GDM1 (cell line): ENCODE data around the gene EOGT.

Experiments used
- DNase-seq: peaks from one replicate; lab custom pipeline; 2025; lab: John Stamatoyannopoulos, UW

The EOGT gene

DNA sequence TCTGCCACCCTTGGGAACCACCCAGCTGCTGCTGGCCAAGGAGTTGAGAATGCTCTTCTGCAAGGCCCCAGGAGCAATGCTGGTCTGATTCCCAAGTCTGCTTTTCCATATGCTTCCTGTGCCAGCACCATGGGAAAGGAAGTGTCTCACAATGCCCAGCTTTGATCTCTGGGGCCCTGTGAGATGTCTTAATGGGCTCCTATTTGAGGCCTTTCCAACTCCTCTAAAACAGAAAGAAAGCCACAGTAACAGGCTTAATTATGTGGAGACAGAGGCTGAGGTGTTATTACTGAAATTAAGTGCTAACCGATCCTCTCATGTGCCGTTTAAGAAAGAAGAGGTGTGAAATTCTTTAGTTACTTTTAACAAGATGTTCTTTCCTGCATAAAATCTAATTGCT, 4.5 kb downstream of the EOGT start:
- DNase-seq = no peak

DNA sequence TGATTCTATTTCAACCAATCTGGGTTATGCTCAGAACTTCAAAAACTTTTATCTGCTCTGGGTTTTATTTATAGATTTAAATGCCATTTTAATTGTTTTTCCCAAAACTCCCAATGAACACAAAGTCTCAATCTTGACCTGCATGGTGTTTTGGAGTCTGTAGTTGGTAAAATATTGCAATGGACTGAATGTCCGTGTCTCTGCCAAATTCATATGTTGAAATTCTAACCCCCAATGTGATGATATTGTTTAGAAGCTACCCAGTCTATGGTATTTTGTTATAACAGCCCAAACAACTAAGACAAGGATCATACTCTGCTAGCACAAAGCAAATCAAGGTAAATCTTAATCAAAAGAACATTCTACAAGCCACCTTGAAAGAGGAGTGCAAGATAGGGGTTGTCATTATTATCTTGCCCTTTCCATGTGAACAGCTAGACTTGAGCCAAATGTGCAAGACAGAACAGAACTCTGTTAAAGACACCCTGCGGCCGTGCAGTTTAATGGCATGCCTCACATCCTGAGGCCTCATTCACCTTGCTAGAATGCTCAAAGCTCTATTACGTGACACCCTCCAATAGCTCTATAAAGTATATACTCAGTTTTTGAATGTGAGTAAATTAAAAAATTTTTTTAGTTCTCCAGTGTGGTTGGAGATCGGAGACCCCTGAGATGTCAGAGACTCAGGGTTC, 7.5 kb downstream of the EOGT start:
- no peak for DNase-seq

DNA sequence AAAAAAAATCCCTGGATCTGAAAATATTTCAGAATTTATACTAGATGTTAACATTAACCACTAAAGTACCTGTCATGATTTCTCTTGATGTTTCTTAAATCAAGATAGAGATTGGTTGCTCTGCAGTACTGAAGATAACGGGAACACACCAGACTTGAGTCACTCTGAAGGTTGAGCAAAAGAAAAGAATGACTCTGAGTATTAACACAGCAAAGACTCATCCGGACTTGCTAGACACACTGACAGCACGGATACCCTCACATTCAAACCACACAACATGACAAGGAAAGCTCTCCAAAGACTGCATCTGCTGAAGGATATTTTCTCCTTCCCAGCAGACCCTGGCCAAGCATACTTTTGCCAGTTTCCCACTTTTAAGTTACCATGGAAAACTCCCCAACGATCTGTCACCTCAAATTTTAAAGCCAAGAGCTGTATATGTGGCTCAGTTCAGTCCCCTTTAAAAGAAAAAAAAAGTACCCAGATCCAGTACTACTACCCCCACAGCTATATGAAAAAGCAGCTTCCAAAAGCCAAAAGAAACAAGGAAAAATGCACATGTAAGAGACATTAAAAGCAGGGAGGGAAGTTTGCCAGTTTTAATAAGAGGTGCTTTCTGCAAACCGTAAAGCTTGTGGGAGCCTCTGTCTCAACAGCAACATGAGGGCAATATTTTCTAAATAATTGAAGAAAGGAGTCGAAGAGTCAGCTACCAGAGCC, 8.3 kb downstream of the EOGT start:
- DNase-seq = no peak

DNA sequence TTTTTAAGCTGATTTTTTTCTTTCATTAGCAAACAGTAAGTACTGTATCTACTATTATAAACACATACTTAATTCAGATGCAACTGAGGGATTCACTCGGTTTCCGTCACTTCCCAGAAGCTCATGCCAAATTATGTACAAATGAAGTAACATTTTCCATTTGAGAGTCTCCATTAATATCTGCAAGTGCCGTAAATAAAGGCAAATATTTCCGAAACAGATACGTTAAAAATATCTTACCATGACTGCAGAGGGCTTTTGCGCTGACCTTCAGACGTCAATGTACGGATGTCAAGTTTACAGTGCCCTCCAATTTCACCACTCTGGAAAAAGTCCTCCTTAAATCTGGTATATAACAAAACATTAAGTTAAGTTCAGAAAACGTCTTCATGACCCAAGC, 9.3 kb downstream of the EOGT start:
- DNase-seq = no peak

DNA sequence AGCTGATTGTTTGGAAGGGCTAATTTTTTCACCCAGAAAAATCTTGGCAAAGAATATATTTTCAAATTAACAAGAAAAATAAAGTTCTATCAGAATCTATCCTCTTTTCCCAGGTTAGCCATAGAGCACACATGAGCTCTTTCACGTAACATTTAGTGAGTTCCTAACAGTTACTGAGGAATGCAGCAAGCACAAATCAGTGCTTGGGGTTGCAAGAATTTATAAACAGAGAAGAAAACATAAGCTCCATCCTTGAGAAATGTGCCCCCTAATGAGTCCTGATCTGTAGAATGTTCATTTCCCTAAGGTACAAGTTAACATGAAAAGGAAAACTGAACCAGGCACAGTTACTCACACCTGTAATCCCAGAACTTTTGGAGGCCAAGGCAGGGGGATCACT, 13.9 kb downstream of the EOGT start:
- DNase-seq = no peak

DNA sequence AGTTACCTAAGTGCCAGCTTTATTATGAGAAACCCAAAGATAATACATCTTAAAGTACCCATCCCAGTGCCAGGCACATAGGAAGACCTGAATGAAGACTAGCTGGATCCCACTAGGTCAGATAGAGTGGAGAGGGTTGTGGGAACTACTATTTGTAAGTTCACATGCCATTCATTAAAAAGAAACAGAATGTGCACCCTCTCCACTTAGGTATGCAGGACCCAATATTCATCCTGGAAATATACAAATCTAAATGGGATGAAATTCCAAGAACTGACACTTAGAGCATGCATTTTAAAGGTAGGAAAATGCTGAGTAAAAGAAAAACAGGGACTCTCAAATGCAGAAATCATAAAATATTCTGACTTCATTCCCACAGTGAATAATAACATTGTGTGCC, 14.3 kb downstream of the EOGT start:
- no peak for DNase-seq

DNA sequence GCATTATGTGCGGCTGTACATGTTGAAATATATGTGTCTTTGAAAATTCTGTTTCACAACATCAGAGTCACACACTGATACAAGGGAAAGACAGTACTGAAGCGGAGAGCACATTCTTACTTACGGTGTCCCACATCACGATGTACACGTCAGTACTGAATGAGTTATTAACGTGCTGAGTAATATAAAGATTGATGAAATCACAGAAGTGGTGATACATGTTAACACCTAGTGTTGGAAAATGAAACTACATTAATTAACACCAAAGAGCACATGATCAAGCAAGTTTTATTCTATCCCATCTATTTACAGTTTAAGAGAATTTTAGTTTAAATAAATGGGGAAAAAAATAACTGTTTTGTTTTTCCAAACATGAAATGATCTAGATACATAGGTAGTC, 15.6 kb downstream of the EOGT start:
- DNase-seq = no peak

DNA sequence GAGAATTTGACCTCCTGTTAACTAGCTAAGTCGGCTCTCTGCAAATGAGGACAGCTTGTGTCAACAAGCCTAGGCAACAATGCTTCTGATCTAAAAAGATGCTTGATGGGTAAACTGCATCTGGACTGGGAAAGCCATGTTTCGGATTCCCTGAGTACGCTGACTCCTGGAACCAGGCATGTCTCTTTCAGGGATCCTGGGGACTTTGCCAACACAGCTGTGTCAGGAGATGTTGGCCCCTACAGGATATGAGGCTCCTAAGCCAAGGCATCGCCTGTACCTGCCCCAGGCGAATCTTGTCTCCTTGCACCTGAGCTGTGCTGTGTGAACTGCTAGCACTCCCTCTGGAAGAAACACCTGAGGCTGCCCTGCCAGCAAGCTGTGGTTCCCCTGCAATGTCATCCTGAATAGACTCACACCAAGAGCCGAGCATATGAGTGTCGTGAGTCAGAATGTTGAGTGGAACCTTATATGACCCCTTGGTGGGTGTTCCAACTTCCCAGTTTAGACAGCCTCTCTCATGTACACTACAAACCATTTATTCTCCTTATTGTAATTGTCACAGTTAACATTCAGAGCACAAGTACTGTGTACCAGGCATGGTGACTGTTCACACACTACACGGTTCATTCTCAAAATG, 17.0 kb downstream of the EOGT start:
- DNase-seq = no peak

DNA sequence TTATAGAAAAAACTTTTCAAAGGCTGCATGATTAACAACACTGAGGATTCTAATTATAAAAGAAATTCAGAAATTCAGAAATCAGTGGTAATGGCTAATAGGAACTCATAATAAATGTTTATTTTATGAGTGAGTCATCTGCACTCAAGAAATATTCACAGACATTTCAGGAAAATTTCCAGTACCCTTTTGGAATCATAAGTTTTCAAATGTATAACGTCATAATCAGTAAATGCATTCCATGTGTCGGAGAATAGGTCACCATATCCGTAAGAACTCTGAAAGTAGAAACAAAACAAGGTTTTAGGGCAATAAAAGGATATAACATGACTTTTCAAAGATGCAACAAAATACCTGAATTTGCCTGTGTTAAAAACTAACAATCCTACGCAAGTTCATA, 24.7 kb downstream of the EOGT start:
- no peak for DNase-seq

DNA sequence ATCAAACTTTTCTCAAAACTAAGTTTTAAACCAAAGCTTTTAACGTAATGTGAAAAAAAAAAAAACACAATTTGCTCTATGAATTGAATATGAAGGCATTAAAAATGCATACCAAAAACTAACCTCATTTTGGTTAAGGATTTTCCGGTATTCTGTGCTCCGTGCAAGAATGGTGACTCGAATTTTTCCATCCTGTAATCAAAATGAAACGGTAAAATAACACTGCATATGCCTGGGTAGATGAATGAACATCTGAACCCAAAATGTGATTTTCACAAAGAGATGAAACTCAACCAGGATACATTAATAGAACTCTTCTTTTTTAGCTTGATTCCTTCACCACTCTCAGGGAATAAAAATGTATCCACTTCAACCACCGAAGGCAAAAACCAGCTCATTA, 26.2 kb downstream of the EOGT start:
- no peak for DNase-seq

DNA sequence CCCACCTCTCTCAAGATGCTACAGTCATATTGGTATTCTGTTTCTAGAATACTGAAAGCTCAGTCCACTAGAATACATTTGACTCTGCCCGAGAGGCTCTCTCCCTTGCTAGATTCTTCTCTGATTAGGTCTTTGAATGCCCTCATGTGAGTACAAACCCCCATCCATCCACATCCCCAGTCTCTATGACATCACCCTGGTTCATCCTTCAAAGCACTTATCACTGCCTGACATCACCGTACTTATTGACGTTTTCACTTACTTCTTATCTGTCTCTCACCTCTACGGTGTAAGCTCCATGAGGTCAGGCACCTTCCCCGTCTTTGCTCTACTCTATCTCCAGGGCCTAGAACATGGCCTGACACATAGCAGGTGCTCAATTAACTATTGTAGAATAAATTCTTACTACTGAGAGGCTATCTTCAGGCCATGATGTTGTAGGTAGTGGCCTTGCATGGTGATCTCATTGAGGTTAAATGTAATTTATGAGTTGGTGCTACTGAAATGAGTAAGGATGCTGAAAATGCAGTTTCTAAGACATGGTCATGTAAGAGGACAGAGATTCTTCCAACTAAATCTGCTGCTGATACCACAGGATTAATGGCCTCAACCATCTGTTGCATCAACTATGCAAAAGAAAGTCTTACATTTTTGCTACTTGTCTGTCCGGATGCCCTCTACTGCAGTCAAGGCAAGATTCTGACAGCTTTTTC, 26.8 kb downstream of the EOGT start:
- DNase-seq = no peak

DNA sequence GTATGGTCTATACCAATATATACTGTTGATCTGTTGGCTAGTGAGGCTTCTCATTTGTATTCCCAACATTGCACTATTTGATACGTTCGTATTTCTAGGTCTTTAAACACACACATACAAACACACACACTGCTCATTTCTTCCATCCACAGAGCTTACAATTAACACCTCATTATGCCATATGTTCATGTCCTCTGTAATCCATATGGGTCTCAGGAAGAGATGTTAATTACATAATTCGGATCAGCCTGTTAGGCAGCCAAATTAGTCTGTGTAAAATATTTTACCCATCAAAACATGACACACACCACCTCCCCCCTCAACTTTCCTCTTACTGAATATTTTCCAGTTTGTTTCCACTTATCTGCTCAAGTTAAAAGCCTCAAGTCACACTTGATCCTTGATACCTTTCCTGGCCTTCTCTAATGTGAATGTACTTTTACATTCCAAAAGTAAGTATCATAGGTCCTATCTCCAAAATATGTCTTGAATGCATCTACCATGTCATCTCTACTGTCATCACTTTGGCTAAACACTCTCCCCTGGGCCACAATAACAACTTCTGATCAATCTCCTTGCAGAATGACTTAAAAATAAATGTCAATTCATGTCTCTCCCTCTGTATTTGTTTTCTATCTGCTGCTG, 28.2 kb downstream of the EOGT start:
- DNase-seq = no peak

DNA sequence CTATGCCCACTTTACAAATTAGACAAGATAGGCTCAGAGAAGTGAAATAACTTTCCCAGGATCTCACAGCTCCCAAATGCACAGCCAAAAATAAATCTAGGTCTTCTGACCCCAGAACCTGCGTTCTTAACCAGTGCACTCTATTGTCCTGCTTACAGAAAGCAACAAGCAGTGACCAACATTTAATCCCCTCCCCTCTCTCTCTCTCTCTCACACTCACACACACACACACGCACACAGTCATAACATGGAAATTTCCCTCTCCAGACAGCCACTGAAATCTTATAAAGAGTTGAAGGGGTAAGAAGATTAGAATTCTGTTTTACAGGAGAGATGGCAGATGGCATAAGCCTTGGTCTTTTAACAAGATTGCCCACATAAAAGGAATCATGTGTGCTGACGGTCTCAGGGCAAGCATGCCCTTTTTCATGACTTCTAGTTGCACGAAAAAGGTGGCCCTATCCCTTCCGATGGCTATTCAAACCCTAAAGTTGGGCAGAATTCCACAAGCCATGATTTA, 29.4 kb downstream of the EOGT start:
- no peak for DNase-seq

DNA sequence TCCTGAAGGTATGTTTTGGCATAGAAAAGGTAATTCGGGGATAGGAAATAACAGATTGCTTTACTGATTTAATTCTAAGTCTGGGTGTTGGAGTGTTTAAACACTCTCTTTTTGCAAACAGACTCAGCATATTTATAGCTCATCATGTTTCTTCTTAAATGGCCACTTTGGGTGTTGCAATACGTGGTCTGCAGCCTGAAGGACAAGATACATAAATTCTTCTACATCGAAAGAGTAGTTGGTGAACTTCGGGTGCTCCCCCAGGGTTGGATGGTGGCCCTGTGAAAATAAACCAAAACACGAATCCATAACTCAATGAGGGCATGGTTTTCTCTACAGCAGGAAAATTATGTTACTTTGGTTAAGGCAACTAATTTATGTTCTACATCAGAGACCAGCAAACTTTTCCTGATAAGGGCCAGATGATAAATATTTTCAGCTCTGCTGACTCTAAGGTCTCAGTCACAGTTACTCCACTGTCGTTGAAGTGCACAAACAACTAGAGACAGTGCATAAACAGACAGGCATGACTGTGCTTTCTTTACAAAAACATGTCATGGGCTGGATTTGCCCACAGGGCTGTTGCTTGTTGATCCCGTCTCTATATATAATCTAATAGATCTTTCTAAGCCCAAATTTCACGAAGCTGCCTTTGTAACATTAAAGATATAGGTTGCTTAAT, 35.9 kb downstream of the EOGT start:
- DNase-seq = no peak

DNA sequence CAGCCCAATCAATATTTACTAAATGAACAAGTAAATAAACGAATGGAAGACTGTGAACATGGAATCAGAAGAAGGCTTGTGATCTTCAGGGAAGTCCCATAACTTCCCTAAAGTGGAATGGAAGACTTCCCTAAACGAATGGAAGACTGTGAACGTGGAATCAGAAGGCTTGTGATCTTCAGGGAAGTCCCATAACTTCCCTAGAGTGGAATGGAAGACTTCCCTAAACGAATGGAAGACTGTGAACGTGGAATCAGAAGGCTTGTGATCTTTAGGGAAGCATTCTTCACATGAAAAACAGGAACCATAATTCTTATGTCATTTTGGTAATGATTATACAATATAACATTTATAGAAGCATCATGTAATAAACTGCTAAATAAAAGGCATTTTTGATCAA, 38.8 kb downstream of the EOGT start:
- no peak for DNase-seq

DNA sequence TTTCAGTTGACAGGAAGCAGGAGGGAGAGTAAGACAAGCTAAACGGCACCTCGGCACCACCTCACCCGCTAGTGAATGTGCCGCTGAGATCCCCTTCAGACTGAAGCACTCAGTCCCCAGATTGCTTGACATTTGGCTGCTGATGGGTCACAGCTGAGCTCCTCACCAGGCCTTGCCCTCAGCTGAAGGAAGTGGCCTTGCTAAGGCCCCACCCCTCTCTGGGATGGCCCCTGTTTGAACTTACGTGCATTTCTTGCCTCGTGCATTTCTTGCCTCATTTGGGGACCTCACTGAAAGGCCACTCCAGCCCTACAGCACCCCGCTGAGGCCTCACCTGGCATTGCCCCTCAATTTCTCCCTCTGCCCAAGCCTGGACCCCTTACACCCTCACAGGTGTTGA, 39.8 kb downstream of the EOGT start:
- no peak for DNase-seq

DNA sequence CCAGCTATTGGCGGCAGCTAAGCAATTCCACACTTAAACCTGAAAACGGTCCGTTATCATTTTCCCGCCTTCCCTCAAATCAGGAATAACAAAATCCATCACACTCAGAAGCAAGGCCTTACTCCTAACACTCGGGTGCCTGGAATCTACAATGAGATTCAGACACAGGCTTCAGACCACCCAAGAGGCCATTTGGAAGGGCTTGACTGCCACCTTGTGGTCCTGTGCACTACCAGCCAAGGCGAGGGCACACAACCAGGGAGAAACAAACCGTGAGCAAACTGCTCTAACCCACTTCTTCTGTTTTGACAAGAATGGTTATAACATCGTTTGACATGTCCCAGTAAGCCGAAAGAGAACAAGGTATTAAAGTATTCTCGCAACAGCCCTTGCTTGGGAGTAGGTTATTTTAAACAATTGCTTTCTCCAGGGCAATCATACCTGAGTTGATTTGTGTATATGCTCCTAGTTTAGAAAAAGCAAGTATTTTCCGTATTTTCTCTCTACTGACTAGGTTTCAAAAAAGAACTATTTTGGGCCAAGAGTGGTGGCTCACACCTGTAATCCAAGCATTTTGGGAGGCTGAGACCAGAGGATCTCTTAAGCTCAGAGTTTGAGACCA, 41.0 kb downstream of the EOGT start:
- DNase-seq = peak; percentile 37

DNA sequence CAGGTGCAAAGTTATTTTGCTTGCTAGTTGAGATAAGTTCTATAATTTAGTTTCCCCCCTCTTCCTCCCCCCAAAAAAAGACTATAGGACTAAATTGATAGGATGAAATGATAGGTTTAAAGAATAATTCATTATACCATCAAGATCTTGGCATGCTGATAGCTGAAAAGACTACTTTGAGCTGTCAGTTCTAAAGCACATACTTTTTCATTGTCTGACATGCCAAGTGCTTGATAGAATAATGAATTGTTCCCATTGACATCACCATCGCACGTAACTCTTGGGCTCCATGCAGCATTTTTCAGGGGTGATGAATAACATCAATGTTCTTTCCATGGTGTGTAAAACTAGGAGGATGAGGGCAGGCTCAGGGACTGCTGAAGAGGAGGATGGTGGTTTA, 48.8 kb downstream of the EOGT start:
- no peak for DNase-seq

DNA sequence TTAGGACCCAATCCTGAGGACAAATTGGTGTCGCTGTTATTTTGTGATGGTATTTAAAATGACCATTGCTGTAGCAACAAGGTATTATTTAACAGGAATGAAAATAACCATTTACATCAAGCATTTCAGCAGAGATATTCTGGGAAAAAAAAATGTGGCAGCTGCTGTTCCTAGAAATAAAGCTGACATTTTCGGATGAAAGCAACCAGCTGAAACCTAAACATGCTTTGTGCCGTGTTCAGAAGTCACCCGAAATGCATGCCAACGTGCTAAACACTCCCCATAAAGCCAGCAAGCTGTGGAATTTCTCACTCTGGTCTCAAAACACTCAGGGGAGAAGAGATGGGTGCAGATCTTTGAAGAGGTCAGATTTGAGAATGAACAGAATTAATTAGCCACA, 49.6 kb downstream of the EOGT start:
- DNase-seq = no peak

DNA sequence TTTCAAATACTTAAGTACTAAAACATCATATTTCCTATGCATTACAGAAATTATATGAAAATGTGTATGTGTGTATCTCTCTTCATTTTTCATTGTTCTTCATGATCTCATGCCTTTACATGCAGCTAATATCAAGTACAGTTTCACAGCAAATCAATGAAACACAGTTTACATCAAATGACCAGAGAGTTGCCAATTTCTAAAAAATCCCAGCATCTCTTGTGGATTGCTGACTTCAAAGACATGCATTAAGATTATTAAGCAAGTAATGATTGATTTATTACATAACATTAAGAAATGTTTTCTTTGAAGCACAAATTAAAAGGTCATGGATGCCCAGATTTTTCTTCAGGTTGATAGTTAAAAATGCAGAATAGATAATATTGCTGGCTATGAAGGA, 50.1 kb downstream of the EOGT start:
- DNase-seq = no peak

DNA sequence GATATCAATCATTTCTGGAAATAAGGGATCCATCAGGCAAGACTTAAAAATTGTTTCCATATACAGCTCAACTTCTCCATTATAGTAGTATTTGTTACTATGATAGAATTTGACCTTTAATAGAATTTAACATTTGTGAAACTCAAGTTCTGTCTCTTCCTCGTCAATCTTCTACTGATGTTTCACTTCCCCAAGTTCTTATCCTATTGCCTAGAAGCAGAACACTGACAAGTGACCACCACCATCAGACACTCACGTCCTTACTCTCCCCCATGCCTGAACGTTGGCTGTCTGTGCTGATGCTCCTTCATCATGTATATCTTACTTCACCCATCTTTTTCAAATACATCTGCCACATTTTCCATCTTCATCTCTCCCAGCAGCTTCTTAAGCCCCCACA, 54.6 kb downstream of the EOGT start:
- no peak for DNase-seq
